ENCODE results near the gene RNF224.

The RNF224 gene

DNA sequence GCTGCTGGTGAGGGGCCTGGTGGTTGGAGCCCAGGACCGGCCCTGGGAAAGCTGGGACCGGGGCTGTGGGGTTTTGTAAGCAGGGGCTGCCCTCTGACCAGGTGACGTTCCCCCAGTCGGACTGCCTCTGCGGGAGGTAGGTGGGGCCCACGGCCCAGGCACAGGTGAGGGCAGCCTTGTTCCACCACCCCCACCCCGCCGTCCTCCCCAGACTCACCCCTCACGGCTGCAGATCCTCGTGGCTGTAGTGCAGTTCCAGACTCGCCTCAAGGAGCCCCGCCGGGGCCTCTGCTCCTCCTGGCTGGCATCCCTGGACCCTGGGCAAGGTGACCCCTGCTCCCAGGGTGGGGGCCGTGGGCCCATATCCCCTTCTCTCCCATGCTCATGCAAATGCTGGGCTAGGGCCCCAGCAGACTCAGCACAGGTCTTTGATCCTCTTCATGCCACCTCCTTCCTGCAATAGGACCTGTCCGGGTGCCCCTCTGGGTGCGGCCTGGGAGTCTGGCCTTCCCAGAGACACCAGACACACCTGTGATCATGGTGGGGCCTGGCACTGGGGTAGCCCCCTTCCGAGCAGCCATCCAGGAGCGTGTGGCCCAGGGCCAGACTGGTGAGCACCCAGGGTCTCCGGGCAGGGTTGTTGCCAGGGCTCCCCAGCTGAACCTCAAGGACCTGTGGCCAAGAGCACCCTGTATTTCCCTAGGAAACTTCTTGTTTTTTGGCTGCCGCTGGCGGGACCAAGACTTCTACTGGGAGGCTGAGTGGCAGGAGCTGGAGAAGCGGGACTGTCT lies 11.9 kb upstream of the RNF224 start:
- TF ChIP-seq EZH2 (IDR thresholded peaks at IDR 0.05): no peak
- no peak for TF ChIP-seq FOXP2 (optimal IDR thresholded peaks at IDR 0.05; ENCODE audit: control extremely low read depth, extremely low read length, insufficient read depth)
- no peak for TF ChIP-seq POLR2AphosphoS5 (IDR thresholded peaks at IDR 0.05; ENCODE audit: borderline replicate concordance, low read depth, low read length)
- Histone ChIP-seq H3K4me3 (no peak overlapping the region), H3K27ac (no peak overlapping the region), H3K36me3 (ENCODE audit: insufficient read depth, low read length) (no peaks in the 10 kb centered on the region), H3K9ac (ENCODE audit: insufficient read length) (no peak overlapping the region), H3K9me3 (ENCODE audit: low read depth, low read length) (no peaks in the 10 kb centered on the region)
- no peak for DNase-seq (ENCODE audit: low read depth, low spot score)

DNA sequence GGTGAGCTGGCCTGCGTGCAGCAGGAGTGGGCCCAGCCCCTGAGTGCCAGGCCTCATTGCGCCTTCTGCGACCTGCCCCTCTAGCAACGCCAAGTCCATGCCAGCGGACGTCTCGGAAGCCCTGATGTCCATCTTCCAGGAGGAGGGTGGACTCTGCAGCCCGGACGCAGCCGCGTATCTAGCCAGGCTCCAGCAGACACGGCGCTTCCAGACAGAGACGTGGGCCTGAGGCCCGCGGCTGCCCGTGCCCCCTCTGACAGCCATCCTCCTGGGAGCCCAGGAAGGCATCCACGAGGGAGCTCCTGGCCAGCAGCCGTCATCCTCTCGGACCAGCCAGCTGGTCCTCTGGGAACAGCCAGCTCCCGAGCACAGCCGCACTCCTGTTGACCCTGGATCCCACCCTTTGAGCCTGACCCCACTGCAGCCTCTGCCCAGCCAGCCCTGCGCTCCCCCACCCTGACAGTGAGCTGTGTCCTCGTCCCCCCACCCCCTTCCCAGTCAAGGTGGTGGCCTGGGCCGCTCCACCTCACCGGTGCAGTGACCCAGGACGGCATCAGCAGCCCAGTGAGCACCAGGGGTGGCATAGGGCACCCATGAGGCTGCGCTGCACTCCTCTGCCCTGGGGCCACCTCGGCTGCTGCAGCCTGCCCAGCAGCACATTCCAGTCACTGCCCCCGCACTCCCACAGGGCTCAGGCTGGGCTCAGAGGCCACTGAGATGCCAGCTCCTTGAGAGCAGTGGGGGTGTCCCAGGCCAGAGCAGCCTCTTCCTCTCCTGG lies 10.9 kb upstream of the RNF224 start:
- Histone ChIP-seq H3K4me3 (no peak overlapping the region), H3K9ac (ENCODE audit: insufficient read length) (no peak overlapping the region), H3K9me3 (ENCODE audit: low read depth, low read length) (no peaks in the 10 kb centered on the region), H3K27ac (no peak overlapping the region), H3K36me3 (ENCODE audit: insufficient read depth, low read length) (no peaks in the 10 kb centered on the region)
- no peak for TF ChIP-seq FOXP2 (optimal IDR thresholded peaks at IDR 0.05; ENCODE audit: control extremely low read depth, extremely low read length, insufficient read depth)
- TF ChIP-seq POLR2AphosphoS5 (IDR thresholded peaks at IDR 0.05; ENCODE audit: borderline replicate concordance, low read depth, low read length): no peak
- TF ChIP-seq EZH2 (IDR thresholded peaks at IDR 0.05): no peak
- no peak for DNase-seq (ENCODE audit: low read depth, low spot score)

DNA sequence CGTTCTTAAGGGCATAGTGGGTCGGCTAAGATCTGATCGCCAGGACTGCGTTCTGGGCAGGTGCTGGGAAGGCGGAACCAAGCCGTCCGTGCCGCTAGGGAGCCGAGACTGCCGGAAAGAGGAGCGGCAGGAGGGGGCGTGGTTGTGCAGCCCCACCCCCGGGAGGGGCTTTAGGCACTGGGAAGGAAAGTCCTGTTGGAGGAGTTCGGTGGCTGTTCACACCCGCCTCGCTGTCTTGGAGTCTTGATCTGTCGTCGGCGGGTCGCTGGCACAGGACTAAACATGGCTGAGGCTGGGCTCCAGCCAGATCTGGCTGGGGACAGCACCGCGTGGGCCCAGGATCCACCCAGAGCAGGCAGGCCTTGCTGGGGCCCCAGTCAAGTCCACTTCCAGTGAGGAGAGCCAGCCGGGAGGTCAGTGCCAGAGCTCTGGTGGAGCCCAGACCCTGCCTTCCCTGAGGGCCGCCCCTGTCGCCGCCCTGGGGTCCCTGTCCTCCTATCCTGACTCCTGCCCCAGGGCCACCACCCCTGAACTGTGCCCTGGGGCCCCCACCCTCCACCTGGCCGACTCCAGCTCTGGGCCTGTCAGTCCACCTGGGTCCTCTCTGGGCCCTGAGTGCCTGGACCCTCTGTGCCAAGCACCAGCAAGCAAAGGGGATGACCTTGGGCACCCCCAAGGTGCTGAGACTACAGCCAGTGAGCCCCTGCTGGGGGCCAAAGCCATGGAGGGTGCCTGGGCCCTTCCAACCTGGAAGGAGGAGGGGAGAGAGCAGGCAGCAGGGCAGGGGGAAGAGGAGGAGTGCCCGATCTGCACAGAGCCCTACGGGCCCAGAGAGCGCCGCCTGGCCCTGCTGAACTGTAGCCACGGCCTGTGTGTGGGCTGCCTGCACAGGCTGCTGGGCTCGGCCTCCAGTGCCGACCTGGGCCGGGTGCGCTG lies 9.8 kb upstream of the RNF224 start:
- Histone ChIP-seq H3K4me3 (peak overlapping the region; percentile 72), H3K9me3 (ENCODE audit: low read depth, low read length) (no peaks in the 10 kb centered on the region), H3K9ac (ENCODE audit: insufficient read length) (peak overlapping the region; percentile 55), H3K36me3 (ENCODE audit: insufficient read depth, low read length) (no peaks in the 10 kb centered on the region), H3K27ac (no peak overlapping the region)
- TF ChIP-seq FOXP2 (optimal IDR thresholded peaks at IDR 0.05; ENCODE audit: control extremely low read depth, extremely low read length, insufficient read depth): no peak
- peak; percentile 68 for TF ChIP-seq POLR2AphosphoS5 (IDR thresholded peaks at IDR 0.05; ENCODE audit: borderline replicate concordance, low read depth, low read length)
- TF ChIP-seq EZH2 (IDR thresholded peaks at IDR 0.05): no peak
- no peak for DNase-seq (ENCODE audit: low read depth, low spot score)

DNA sequence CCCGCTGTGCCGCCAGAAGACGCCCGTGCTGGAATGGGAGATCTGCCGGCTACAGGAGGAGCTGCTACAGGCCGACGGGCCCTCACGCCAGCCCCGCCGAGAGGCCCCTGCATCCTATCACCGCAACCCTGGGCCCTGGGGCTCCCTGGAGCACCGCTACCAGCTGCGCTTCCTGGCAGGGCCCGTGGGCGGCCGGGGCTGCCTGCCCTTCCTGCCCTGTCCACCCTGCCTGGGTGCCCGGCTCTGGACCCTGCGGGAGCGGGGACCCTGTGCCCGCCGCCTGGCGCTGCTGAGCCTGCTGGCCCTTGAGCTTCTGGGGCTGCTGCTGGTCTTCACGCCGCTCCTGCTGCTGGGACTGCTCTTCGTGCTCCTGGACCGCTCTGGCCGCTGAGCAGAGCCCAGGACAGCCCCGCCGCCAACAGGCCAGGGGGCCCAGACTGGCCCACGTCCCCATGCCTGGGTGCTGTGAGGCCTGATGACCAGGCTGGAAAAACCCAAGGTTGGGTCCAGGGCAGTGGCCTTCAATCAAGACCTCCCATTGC lies 9.0 kb upstream of the RNF224 start:
- no peak for TF ChIP-seq FOXP2 (optimal IDR thresholded peaks at IDR 0.05; ENCODE audit: control extremely low read depth, extremely low read length, insufficient read depth)
- no peak for TF ChIP-seq EZH2 (IDR thresholded peaks at IDR 0.05)
- TF ChIP-seq POLR2AphosphoS5 (IDR thresholded peaks at IDR 0.05; ENCODE audit: borderline replicate concordance, low read depth, low read length): no peak
- Histone ChIP-seq H3K36me3 (ENCODE audit: insufficient read depth, low read length) (no peaks in the 10 kb centered on the region), H3K27ac (no peak overlapping the region), H3K4me3 (no peak overlapping the region), H3K9ac (ENCODE audit: insufficient read length) (no peak overlapping the region), H3K9me3 (ENCODE audit: low read depth, low read length) (no peaks in the 10 kb centered on the region)
- no peak for DNase-seq (ENCODE audit: low read depth, low spot score)

DNA sequence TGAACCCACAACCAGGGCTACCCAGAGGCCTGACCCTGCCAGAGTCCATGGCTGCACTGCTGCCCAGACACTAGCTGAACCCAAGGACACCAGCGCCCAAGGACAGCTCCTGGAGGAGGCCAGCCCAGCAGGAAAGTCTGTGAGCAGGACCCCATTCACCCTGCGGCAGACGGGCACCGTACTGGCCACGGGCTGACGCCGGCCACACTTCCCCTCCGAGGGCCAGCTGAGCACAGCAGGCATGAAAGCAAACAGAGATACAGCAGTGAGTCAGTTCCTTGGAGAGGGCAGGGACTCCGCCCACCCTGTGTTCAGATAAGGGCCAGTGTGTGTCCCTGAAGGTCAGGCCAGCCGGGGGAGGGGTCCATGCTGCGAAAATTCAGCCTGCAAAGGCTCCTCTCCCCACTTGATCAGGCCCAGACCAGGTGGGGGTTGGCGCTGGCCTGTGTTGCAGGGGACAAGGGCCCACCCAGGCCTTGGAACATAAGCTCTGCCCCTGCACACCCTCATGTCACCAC lies 8.5 kb upstream of the RNF224 start:
- H3K4me3 ChIP-seq: no peak overlapping the region
- no peaks in the 10 kb centered on the region for H3K36me3 ChIP-seq (ENCODE audit: insufficient read depth, low read length)
- no peaks in the 10 kb centered on the region for H3K9me3 ChIP-seq (ENCODE audit: low read depth, low read length)
- no peak for DNase-seq (ENCODE audit: low read depth, low spot score)
- H3K9ac ChIP-seq (ENCODE audit: insufficient read length): no peak overlapping the region
- TF ChIP-seq EZH2 (IDR thresholded peaks at IDR 0.05): no peak
- no peak overlapping the region for H3K27ac ChIP-seq

DNA sequence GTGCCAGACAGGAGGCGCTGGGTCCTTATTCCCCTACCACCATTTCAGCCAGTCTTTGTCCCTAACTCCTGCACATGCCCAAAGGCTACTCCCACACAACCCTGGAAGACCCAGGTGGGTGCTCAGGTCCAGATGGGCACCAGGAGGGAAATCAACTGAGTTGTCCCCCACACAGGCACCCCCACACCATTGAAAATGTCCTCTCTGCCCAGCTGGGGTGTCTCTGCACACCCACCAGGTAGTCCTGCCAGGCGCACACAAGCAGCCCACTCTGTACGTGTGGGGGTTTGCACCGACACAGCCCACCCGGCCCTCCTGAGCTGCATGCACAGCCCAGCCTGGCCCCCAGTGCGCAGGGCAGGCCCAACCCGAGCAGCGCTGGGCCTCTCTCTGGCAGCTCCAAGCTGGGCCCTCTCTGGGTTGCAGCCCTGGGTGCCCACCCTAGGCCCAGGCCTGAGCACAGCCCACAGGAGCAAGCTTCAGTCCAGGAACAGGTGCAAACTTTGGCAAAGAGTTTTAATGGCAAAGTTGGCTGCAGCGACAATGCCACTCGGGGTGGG lies 7.5 kb upstream of the RNF224 start:
- Histone ChIP-seq H3K9ac (ENCODE audit: insufficient read length) (no peak overlapping the region), H3K9me3 (ENCODE audit: low read depth, low read length) (no peaks in the 10 kb centered on the region), H3K27ac (no peak overlapping the region), H3K4me3 (no peak overlapping the region), H3K36me3 (ENCODE audit: insufficient read depth, low read length) (no peaks in the 10 kb centered on the region)
- TF ChIP-seq EZH2 (IDR thresholded peaks at IDR 0.05) (no peak), POLR2AphosphoS5 (IDR thresholded peaks at IDR 0.05; ENCODE audit: borderline replicate concordance, low read depth, low read length) (no peak), FOXP2 (optimal IDR thresholded peaks at IDR 0.05; ENCODE audit: control extremely low read depth, extremely low read length, insufficient read depth) (no peak)
- DNase-seq (ENCODE audit: low read depth, low spot score): no peak

DNA sequence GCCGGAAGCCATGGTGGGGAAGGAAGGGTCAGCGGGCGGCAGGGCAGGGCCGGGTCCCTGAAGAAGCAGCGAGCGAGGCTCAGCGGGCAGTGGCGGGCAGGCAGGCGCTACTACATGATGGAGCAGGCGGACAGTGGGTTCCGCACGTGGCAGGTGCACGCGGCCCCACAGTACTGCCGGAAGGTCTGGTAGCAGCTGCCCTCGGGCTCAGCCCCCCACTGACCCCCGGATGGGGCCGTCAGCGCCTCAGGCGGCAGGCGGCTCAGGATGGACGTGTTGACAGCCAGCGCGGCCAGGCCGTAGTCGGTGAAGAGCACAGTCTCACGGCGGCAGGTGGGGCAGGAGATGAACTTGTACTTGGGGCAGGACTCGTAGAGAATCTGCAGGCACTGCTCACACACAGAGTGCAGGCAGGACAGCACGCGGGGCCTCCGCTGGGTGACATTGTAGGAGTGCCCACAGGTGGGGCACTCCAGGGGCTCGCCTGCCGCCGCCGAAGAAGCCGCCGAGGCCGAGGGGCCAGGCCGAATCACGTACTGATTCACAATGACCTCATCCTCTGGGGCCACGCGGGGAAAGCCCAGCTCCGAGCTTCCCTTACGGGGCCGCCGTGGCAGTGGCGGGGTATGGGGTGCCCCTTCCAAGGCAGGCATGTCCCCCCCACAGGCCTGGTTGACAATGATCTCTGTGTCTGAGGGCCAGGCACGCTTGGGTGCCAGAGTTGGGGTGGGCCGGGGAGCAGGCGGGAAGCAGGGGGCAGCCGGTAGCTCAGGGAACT lies 6.8 kb upstream of the RNF224 start:
- no peaks in the 10 kb centered on the region for H3K9me3 ChIP-seq (ENCODE audit: low read depth, low read length)
- TF ChIP-seq POLR2AphosphoS5 (IDR thresholded peaks at IDR 0.05; ENCODE audit: borderline replicate concordance, low read depth, low read length) (no peak), FOXP2 (optimal IDR thresholded peaks at IDR 0.05; ENCODE audit: control extremely low read depth, extremely low read length, insufficient read depth) (no peak), EZH2 (IDR thresholded peaks at IDR 0.05) (no peak)
- no peak for DNase-seq (ENCODE audit: low read depth, low spot score)
- no peaks in the 10 kb centered on the region for H3K36me3 ChIP-seq (ENCODE audit: insufficient read depth, low read length)
- H3K27ac ChIP-seq: no peak overlapping the region
- H3K9ac ChIP-seq (ENCODE audit: insufficient read length): no peak overlapping the region
- no peak overlapping the region for H3K4me3 ChIP-seq

All from SK-N-MC (cell line).